Renal cortex interstitium (tissue), 11 donors: ENCODE data around the gene HJV. TPM values are rescaled to one million over a fixed set of nuclear protein-coding genes. Genes with fewer than 3 reads are reported as not detected.

Source experiments
- DNase-seq, 11 donors: peaks; one replicate each; pipeline ENCODE4 v3.0.0-alpha.2; 2013; ENCODE audit warnings: low read depth in 9 of 11, low spot score in 4 of 11; ENCODE audit errors: extremely low read depth in 1 of 11
- polyA plus RNA-seq, 3 donors: library from polyadenylated mRNA; unstranded; fragments of 120-200 nt; gene quantifications; one replicate each; pipeline ENCODE4 v1.2.1, GENCODE V29; 2013; ENCODE audit not compliant: insufficient read length in 3 of 3

Gene HJV
- polyA plus RNA-seq, 3 donors, result 0.15 to 0.20 TPM; not detected in 1

DNA sequence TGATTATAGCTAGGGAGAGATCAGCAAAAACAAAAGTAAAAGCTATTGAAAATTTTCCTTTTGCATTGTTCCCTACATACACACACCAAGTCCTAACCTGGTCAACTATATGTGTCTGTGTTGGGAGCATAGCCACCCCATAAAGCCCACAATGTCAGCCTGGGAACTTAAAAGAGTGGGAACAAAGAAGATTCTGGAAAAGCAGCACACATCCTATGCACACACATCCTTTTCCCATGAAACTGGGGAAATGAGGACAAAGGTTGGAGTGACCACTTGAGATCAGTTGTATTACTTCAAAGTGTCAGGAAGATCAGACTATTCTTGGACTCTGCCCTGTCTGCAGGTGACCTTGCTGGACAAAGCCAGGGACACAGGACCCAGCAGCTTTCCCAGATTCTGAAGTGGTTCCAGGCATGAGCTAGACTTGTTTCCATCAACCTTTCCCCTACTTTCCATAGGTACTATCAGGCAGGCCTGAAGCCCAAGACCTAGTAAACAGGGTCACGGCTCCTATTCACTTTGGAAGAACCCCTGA lies 41.0 kb downstream of the HJV start:
- no peak for DNase-seq

DNA sequence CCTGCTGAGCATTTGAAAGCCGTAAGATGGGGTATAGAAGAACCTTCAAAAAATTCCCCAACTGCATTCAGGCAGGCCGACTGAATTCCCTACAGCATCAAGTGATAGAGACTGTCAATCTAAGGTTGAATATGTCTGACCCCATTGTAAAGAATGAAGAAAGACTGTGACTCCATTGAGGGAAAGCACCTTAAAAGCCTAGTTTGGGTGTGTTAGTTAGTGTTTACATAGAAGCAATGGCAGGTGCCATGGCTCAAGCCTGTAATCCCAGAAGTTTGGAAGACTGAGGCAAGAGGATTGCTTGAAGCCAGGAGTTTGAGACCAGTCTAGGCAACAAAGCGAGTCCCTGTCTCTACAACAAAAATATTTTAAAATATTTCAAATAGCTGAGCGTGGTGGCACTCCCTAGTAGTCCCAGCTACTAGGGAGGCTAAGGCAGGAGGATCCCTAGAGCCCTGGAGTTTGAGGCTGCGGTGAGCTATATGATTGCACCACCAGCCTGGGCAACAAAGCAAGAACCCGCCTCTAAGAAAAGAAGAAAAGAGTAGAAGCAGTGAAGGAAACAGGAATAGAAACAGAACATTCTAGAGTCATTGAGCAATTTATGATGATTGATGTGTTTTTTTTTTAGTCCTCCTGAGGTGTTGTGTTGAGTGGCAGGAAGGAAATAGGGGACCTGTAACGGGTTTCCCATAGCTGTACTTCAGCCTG lies 41.6 kb downstream of the HJV start:
- no peak for DNase-seq

DNA sequence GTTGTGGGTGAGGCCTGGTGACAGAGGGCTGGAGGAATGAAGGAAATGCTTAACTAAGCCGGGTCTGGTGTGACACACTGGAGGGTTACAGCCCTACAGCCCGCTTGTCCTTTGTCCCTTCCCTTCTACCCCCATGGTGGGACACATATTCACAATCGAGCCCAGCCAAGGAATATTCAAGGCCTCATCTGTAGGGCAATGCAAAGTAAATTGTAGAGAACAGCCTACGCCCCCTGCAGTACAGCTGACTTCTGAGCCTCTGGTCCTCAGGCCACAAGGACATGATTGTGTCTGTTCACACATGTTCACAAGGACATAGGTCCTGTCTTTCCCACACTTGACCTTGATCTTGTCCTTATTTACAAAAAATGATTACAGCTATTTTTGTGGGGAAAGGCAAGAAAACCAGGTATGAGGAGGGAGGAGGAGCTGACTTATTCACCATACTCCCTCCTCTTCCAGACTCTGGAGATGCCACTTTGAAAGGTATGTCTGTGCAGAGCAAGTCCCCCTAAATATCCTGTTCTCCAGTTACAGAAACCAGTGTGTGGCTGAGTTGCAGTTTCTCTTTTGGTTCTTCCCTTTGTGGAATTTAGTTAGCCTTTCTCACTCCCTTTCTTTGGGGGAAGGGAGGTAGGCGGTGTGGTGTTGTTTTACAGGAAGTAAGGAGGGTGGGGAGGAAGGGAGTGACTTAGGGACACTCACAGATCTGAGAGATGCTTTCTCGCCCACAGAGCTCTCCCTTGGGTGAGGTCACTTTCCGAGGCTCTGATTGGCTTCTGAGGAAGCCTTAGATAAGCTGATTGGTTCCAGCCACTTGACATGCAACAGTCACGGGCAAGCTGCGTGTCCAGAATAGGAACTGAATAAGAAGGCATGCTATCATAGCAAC lies 42.4 kb downstream of the HJV start:
- DNase-seq, result peak; percentile 92 to 100 (median 96)

DNA sequence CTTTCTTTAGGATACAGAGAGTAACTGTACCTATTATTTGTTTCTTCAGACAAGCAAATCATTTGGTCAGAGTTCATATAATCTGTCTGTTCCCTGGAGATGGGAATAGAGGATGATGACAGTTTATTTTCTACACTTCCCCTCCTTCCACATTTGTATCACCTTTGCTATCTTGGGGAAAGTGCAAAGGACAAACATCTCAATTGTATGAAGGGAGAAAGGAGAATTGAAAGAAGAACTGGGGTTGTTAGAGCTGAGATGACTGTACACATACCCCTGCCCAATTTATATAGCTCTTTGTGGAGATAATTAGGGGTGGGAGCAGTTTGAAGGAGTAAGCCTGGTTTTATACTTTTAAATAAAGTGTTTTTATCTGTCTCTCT lies 43.1 kb downstream of the HJV start:
- DNase-seq, result no peak

DNA sequence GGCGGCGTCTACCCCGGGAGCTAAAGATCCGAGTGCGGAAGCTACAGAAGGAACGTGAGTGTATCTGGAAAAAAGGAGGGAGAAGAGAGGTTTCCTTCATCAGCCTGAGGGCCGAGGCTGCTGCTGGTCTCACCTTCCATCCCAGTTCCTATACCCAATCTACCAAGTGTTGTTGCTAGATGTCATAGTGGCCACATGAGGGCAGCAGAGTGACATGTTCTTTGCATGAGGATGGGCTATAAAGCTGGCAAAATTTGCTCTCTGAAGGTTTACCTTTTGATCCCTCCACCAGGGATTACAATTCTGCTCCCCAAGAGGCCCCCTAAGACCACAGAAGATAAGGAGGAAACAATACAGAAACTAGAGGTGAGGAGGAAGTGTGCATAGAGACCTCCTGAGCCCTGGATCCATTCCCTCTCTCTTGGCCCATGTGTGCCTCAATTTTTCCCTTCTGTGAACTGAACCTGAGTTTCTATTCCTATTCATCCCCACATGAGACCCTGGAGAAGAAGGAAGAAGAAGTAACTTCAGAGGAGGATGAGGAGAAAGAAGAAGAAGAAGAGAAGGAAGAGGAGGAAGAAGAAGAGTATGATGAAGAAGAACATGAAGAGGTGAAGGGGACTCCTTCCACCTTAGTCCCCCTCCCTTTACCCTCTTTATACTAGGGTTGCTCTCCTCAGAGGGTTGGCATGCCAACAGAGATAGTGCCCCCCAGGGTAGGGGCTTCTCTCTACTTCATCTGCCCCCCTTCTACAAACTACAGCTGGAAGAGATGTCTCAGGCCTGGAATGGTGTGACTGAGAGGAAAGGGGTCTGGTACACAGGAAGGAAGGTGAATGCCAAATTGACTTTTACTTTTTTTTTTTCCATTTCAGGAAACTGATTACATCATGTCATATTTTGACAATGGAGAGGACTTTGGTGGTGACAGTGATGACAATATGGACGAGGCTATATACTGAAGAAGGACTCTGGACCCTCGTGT lies 43.8 kb downstream of the HJV start:
- DNase-seq, result peak in 6 of 11 donors; percentile 71 to 88 (median 78)

DNA sequence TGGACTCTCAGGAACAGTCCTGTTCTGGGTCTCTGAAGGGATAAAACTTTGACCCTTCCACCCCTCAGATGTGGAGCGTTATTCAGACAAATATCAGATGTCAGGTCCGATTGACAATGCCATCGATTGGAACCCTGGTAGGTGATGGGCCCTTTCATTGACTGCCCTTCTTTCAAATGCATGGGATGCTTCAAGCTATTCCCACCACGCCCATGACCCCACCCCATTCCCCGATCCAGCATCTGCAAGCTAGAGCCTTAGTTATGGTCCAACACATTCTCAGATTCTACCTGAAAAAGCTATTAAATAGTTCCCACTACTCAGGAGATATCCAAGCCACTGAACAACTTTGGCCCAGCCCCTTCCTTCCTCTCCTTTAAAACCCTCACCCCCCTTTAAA lies 44.5 kb downstream of the HJV start:
- DNase-seq, result no peak

DNA sequence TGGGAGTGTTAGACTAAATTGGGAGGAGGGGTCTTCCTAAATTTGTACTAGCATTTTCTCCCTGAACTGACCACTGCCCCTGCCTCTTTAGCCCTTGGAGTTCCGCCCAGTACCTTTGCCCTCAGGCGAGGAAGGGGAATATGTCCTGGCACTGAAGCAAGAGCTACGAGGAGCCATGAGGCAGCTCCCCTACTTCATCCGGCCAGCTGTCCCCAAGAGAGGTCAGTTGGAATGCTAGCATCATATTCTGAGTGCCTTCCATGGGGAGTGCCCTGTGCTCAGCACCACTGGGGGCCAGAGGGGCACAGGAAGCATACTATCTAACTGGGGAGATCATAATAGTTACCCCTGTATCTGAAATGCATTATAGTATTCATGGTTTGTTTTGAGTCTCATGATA lies 46.3 kb downstream of the HJV start:
- no peak for DNase-seq

DNA sequence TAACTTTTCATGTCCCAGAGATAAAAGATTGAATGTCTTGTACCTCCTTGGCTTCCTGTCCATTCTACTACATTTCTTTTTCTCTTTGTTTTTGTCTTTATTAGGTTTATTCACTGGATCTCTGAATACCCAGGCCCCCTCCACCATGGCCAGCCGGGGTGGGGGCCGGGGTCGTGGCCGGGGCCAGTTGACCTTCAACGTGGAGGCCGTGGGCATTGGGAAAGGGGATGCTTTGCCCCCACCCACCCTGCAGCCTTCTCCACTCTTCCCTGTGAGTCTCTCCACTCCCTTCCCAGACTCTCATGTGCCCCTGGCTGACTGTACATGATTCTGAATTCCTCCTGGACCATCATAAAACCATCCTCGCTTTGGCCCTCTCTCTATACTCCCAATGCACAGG lies 46.8 kb downstream of the HJV start:
- no peak for DNase-seq

DNA sequence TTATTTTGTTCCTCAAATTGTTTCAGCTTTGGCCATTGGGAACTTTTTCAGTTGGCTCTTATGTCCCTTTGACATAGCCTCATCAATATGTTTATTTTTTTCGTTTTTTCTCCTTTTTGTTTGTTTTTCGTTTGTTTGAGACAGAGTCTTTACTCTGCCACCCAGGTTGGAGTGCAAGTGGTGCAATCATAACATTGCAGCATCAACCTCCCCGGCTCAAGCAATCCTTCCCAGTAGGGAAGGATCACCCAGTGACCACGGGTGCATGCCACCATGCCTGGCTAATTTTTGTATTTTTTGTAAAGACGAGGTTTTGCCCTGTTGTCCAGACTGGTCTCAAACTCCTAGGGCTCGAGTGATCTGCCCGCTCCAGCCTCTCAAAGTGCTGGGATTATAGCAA lies 49.0 kb downstream of the HJV start:
- DNase-seq, result no peak

Other genes with a start within 250 kb of the HJV start
- 10 to 100 TPM; 13.2 to 22.0 (median 16.7) TPM for gene RNF115, start 197.6 kb downstream of the HJV start, polyA plus RNA-seq
- gene POLR3C, start 197.5 kb downstream of the HJV start, polyA plus RNA-seq, result 10 to 100 TPM; 37.1 to 39.3 (median 37.4) TPM
- gene NUDT17, start 176.1 kb downstream of the HJV start, polyA plus RNA-seq, result 1 to 10 TPM; 6.1 to 7.4 (median 6.8) TPM
- gene PIAS3, start 162.7 kb downstream of the HJV start, polyA plus RNA-seq, result 10 to 100 TPM; 45.7 to 56.0 (median 54.4) TPM
- 1 to 10 TPM; 2.1 to 2.7 (median 2.4) TPM for gene ANKRD35, start 135.9 kb downstream of the HJV start, polyA plus RNA-seq
- gene ITGA10, start 111.7 kb downstream of the HJV start, polyA plus RNA-seq, result 1 to 10 TPM in 1 of 3 donors, under 1 TPM in 2; 0.82 to 1.3 (median 0.95) TPM
- gene PEX11B, start 103.0 kb downstream of the HJV start, polyA plus RNA-seq, result 10 to 100 TPM; 51.9 to 60.9 (median 56.4) TPM
- 100 to 1,000 TPM; 168 to 219 (median 214) TPM for gene RBM8A, start 94.3 kb downstream of the HJV start, polyA plus RNA-seq
- gene LIX1L, start 63.7 kb downstream of the HJV start, polyA plus RNA-seq, result 10 to 100 TPM; 21.3 to 30.1 (median 27.0) TPM
- 1 to 10 TPM in 1 of 3 donors, under 1 TPM in 2; 0.37 to 1.1 (median 0.42) TPM for gene ANKRD34A, start 57.2 kb downstream of the HJV start, polyA plus RNA-seq
- 10 to 100 TPM; 31.9 to 35.4 (median 34.6) TPM for gene POLR3GL, start 57.0 kb downstream of the HJV start, polyA plus RNA-seq
- gene TXNIP, start 25.2 kb downstream of the HJV start, polyA plus RNA-seq, result 100 to 1,000 TPM; 453 to 546 (median 468) TPM
- 1 to 10 TPM; 2.9 to 4.5 (median 4.0) TPM for gene NBPF10, start 123.1 kb upstream of the HJV start, polyA plus RNA-seq
- gene NOTCH2NLA, start 207.3 kb upstream of the HJV start, polyA plus RNA-seq, result 10 to 100 TPM; 51.4 to 58.6 (median 52.3) TPM